Sigmoid colon (tissue), 4 donors: ENCODE measurements around the gene HAAO.

ENCODE experiments used
- CTCF ChIP-seq, 4 experiments: fragments of 450-650 bp in 3 of 4; fragments of 200-600 bp in 1 of 4; IDR thresholded peaks; one replicate each; pipeline ENCODE4 v1.5.1; 2016 to 2019; ENCODE audit warnings: antibody characterized with exemption in 4 of 4, mild to moderate bottlenecking in 3 of 4, moderate library complexity in 2 of 4
- POLR2A ChIP-seq, 2 donors: fragments of 450-650 bp; IDR thresholded peaks; one replicate each; pipeline ENCODE4 v1.6.1; 2016; ENCODE audit warnings: antibody characterized with exemption in 2 of 2, mild to moderate bottlenecking in 2 of 2, moderate library complexity in 2 of 2
- POLR2AphosphoS5 ChIP-seq, 4 donors: sonication (generic); formaldehyde crosslinking; IDR thresholded peaks; one replicate each; pipeline ENCODE4 v1.6.1; 2017; ENCODE audit warnings: antibody characterized with exemption in 4 of 4

GRCh38 chr2:42824454-42824807 lies 32.0 kb upstream of the HAAO start:
- no peak for TF ChIP-seq CTCF (IDR thresholded peaks at IDR 0.05)
- TF ChIP-seq POLR2A (IDR thresholded peaks at IDR 0.05) = no peak
- no peak for TF ChIP-seq POLR2AphosphoS5 (IDR thresholded peaks at IDR 0.05)
